ENCODE data around the gene PTK6.
"Not testable (repeated sequence)": the region's sequence is repeated elsewhere in the genome, so short reads cannot be mapped to it uniquely, and the experiment has no call there.

The PTK6 gene

GRCh38 chr20:63536997-63537524, at the start of gene PTK6:
Gene PTK6 (minus strand): TSS chr20:63537376. CDS start chr20:63537314, 62 bp downstream.
- DNase-seq: no peak

- DNase-seq: no peak
Observed at GRCh38 chr20:63586797-63587196, 49.6 kb upstream of the PTK6 start.

GRCh38 chr20:63585616-63586565, 48.7 kb upstream of the PTK6 start:
- no peak for DNase-seq

- DNase-seq: no peak
Observed at GRCh38 chr20:63582382-63583063, 45.3 kb upstream of the PTK6 start.

GRCh38 chr20:63580796-63581461, 43.8 kb upstream of the PTK6 start:
- DNase-seq: peak; percentile 17 to 21

- no peak for DNase-seq
Observed at GRCh38 chr20:63579017-63579694, 42.0 kb upstream of the PTK6 start.

- DNase-seq: no peak
Observed at GRCh38 chr20:63578224-63579016, 41.2 kb upstream of the PTK6 start.

- no peak for DNase-seq
Observed at GRCh38 chr20:63577317-63577894, 40.2 kb upstream of the PTK6 start.

- DNase-seq: no peak
Observed at GRCh38 chr20:63576311-63576710, 39.1 kb upstream of the PTK6 start.

GRCh38 chr20:63574829-63575743, 37.9 kb upstream of the PTK6 start:
- no peak for DNase-seq

- peak; percentile 54 to 78 for DNase-seq
Observed at GRCh38 chr20:63574156-63574828, 37.1 kb upstream of the PTK6 start, which contains the start of gene HELZ2. Gene HELZ2 (minus strand): TSS chr20:63574239. CDS start chr20:63572385, 1,854 bp downstream.

- DNase-seq: no peak
Observed at GRCh38 chr20:63573647-63574131, 36.5 kb upstream of the PTK6 start.

- peak in 1 of 2 experiments; percentile 18 for DNase-seq
Observed at GRCh38 chr20:63572788-63573646, 35.8 kb upstream of the PTK6 start.

- no peak for DNase-seq
Observed at GRCh38 chr20:63572071-63572787, 35.1 kb upstream of the PTK6 start.

- not testable (repeated sequence) for DNase-seq
Observed at GRCh38 chr20:63571087-63571478, 33.9 kb upstream of the PTK6 start.

- no peak for DNase-seq
Observed at GRCh38 chr20:63570281-63571086, 33.3 kb upstream of the PTK6 start.
